GM12874 (cell line): ENCODE results near the gene CSMD2.

ENCODE experiments used
- TF ChIP-seq, protein P1 (sequence below): IDR thresholded peaks from 2 replicates; pipeline ENCODE4 v1.5.1; 2011; ENCODE audit warnings: low read depth, mild to moderate bottlenecking, control low read depth, low read length, moderate library complexity; ENCODE audit not compliant: insufficient read depth

Gene CSMD2

GRCh38 chr1:33649759-33650158 lies 515.3 kb downstream of the CSMD2 start:
- TF ChIP-seq, protein P1, sequence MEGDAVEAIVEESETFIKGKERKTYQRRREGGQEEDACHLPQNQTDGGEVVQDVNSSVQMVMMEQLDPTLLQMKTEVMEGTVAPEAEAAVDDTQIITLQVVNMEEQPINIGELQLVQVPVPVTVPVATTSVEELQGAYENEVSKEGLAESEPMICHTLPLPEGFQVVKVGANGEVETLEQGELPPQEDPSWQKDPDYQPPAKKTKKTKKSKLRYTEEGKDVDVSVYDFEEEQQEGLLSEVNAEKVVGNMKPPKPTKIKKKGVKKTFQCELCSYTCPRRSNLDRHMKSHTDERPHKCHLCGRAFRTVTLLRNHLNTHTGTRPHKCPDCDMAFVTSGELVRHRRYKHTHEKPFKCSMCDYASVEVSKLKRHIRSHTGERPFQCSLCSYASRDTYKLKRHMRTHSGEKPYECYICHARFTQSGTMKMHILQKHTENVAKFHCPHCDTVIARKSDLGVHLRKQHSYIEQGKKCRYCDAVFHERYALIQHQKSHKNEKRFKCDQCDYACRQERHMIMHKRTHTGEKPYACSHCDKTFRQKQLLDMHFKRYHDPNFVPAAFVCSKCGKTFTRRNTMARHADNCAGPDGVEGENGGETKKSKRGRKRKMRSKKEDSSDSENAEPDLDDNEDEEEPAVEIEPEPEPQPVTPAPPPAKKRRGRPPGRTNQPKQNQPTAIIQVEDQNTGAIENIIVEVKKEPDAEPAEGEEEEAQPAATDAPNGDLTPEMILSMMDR = no peak

- TF ChIP-seq, protein P1 = no peak
Measured at GRCh38 chr1:33643216-33643615, 521.8 kb downstream of the CSMD2 start.

DNA sequence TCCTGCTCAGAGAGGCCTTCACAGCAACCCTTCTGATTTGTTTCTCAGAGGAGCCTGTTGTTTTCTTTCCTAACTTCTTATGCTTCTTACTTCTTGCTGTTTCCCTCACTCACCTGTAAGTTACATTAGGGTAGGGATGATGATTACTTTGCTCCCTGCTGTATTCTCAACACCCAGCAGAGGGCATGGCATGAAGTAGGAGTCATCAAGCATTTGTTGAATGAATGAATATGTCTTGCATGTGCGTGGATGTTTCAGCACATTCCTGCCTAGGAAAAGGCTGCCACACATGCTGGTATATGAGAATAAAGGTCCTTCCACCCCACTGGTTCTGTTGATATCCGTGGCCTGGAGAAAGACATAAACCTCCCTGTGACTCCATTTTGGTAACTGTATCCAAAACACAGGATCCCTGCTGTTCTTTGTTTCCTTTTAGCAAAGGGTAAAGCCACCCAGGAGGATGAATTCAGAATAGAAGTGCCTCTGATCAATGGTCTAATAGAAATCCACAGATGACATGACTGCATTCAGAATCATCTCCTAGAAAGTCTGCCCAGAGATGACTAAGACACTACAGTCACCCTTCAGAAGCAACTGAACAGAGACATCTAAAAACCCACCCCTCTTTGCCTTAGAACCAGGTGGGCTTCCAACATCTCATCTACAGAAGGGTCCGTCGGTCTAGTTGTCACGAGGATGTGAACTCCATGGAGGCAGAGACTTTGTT lies 523.8 kb downstream of the CSMD2 start:
- TF ChIP-seq, protein P1 = peak; percentile 49; the same call in 1 of the 2 replicates

DNA sequence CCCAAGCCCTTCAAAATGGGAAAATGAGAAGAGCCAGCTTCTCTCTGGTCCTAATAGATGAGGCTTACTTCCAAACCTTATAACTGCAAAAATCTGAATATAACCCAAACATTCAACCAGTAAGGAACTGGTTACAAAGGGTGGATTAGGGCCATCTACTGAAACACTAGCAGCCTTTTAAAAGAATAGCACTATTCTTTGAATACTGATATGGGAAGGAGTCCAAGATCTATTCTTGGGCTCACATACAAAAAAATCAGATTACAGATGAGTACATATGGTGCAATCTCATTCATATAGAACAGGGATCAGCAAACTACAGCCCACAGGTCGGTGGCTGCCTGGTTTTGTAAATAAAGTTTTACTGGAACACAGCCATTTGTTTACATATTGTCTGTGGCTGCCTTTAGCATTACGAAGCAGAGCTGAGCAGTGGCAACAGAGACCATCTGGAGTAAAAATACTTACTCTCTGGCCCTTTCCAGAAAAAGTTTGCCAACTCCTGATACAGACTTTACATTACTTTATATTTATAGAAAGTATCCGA lies 524.8 kb downstream of the CSMD2 start:
- TF ChIP-seq, protein P1 = no peak

DNA sequence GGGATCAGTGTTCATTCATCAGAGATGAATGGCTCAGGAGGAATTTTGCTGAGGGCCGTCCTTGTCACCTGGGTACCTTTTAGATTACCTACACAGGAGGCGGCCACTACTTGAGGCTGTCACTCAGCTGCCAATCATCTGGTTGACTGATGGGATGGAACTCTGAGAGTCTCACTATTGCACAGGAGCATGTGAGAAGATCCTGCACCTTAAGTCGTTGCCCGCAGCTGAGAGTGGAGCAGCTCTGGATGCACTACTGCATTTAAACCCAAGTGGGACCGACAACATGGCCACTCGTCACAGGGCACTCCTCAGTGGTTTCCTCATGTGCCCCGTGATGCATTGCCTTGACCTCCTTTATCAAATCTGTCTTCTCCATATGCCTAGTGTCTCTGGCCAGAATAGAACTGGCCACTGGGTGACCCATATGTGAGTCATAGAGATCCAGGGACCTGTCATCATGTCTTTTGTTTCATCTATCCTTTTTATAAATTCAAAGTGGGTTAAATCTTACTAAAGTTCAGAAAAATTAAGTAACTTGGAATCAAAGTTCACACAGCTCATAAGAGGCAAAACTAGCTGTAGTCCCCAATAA lies 527.1 kb downstream of the CSMD2 start:
- TF ChIP-seq, protein P1 = no peak

DNA sequence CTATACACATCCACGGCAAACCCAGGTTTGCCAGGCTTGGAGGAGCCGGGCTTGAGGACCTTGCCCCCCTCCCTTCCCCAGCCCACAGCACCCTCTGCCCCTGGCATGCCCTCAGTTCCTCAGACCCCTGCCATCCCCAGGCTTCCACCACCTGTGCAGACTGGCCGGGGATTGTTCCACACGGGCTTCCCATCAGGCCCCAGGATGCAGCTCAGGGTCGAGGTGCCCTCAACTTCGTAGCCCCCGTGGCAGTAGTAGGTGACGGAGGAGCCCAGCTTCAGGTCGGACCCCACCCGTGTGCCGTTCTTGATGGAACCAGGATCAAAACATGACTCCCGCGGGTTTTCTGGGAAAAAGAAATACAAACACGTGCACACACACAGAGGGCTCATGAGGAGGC lies 528.8 kb downstream of the CSMD2 start:
- TF ChIP-seq, protein P1 = no peak

DNA sequence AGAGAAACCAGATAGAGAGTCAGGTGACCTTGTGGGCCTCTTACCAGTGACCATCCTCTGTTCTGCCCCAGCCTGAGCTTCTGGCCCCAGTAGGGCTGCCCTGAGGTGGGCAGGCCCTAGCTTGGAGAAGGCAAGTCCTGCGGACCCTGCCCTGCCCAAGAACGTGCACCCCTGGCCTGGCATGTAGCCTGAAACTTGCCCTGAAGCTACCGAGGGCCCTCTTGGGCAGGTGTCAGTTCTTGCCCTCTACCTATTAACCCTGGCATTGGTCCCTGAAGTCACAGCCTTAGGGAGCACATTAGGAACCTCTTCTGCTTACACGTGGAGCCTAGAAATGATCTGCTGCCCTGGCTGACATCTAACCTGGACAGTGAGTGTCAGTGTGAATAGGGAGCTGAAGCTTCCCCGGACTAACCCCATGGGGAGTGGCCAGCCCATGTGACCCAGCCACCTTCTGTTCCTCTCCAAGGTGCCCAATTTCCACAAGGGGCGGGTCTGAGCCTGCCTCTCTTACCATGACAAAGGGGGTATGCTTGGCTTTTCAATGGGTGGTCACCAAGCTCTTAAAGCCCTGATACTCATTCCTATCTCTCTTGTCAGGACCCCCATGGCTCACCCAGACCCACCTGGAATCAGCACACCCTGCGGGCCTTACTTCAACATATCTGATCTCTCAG lies 529.6 kb downstream of the CSMD2 start:
- TF ChIP-seq, protein P1 = no peak
